ENCODE results near the gene GRK5.

DNA sequence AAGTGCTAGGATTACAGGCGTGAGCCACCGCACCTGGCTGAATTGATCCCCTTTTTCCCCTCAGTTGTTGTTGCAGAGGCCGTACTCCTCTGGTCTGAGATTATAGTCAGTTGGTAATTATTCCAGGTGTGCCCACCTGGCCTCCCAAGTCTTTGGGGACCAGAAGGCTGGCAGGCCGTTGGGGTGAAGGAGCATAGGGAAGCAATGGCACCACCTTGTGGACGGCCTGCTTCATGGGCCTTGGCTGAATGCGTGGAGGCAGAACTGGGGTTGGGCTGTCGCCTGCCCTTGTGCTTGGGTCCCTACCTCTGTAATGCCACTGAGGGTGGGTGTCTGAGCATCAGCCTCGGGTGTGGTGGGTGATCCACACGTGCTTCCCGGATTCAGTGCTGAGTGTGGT is 209.5 kb downstream of the GRK5 start:
- no peak for TF ChIP-seq EZH2 (IDR thresholded peaks at IDR 0.05)
- TF ChIP-seq, protein P1, sequence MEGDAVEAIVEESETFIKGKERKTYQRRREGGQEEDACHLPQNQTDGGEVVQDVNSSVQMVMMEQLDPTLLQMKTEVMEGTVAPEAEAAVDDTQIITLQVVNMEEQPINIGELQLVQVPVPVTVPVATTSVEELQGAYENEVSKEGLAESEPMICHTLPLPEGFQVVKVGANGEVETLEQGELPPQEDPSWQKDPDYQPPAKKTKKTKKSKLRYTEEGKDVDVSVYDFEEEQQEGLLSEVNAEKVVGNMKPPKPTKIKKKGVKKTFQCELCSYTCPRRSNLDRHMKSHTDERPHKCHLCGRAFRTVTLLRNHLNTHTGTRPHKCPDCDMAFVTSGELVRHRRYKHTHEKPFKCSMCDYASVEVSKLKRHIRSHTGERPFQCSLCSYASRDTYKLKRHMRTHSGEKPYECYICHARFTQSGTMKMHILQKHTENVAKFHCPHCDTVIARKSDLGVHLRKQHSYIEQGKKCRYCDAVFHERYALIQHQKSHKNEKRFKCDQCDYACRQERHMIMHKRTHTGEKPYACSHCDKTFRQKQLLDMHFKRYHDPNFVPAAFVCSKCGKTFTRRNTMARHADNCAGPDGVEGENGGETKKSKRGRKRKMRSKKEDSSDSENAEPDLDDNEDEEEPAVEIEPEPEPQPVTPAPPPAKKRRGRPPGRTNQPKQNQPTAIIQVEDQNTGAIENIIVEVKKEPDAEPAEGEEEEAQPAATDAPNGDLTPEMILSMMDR (IDR thresholded peaks at IDR 0.05), result peak; percentile 84
